ENCODE results near the gene CALCOCO2. TPM values are rescaled to one million over a fixed set of nuclear protein-coding genes. Genes with fewer than 3 reads are reported as not detected.

CALCOCO2 gene
- total RNA-seq, 4 donors from 2014 or later = 157 to 210 (median 183) TPM

DNA sequence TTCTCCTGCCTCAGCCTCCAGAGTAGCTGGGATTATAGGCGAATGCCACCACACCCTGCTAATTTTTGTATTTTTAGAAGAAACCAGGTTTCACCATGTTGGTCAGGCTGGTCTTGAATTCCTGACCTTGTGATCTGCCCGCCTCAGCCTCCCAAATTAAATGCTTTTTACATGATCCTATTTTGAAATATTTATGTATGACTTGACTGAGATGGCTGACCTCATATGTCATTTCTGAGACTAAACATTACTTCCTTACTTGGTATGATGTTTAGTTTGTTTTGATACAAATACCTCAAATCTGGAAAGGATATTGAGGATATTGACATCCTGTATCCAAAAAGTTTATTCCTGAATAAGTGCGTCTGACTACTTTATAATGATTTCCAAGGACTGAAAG is 11.9 kb downstream of the CALCOCO2 start:
- 65% methylated on average over 3 of the region's 3 CpGs for WGBS
- intact Hi-C loops (cut with DNase I) = no loop called here
- peak overlapping the region; percentile 40 to 57 (median 48) for H3K4me3 ChIP-seq
- TF ChIP-seq, protein P1, sequence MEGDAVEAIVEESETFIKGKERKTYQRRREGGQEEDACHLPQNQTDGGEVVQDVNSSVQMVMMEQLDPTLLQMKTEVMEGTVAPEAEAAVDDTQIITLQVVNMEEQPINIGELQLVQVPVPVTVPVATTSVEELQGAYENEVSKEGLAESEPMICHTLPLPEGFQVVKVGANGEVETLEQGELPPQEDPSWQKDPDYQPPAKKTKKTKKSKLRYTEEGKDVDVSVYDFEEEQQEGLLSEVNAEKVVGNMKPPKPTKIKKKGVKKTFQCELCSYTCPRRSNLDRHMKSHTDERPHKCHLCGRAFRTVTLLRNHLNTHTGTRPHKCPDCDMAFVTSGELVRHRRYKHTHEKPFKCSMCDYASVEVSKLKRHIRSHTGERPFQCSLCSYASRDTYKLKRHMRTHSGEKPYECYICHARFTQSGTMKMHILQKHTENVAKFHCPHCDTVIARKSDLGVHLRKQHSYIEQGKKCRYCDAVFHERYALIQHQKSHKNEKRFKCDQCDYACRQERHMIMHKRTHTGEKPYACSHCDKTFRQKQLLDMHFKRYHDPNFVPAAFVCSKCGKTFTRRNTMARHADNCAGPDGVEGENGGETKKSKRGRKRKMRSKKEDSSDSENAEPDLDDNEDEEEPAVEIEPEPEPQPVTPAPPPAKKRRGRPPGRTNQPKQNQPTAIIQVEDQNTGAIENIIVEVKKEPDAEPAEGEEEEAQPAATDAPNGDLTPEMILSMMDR (IDR thresholded peaks at IDR 0.05) = no peak
- no peak for TF ChIP-seq POLR2A (IDR thresholded peaks at IDR 0.05; ENCODE audit: low read depth)
- no peak for TF ChIP-seq POLR2AphosphoS5 (IDR thresholded peaks at IDR 0.05)
- no peak for TF ChIP-seq EP300 (IDR thresholded peaks at IDR 0.05)
- H3K27ac ChIP-seq (replicated peaks in 1 of 4) = peak overlapping the region; percentile 85 to 92 (median 88)
- H3K9me3 ChIP-seq = no peaks in the 10 kb centered on the region
- H3K36me3 ChIP-seq = peaks cover 25 to 55% (median 45%) of the 10 kb centered on the region in 4 donors
- no peak for DNase-seq (ENCODE audit: extremely low spot score)
- H3K27me3 ChIP-seq = no peaks in the 10 kb centered on the region
- H3K4me1 ChIP-seq = peaks cover 55 to 72% (median 69%) of the 10 kb centered on the region in 4 donors

DNA sequence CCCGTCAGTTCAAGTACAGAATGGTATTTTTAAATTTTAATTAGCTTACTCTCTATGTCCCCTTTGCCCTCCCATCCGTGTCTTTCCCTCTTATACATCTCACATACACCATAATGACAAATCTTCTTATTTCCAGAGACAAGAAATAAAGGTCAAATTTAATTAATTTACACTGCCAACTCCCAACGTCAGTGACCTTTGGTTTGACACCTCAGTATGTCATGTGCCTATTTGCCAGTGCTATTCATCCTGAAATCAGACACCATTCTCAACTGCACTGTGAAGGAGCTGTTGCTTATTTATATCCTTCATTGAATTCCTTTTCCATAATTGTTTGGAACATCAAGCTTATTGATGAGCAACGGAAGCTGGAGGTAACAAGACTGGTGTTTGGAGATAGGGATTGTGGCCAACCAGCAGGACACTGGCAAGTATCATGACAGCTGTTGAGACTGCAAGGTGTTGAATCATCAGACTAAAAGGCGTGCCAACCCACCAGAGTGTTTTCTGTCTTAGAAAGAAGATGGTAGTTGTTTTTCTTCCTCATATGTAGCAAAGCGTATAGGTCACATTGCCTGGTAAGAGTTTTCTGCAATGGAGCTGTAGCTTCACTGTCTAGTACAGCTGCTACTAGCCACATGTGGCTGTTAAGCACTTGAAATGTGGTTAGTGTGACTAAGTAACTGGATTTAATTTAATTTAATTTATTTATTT is 12.5 kb downstream of the CALCOCO2 start:
- Histone ChIP-seq H3K27me3 (no peaks in the 10 kb centered on the region), H3K4me3 (peak overlapping the region; percentile 1 to 48 (median 24)), H3K27ac (replicated peaks in 1 of 4) (peak overlapping the region; percentile 85 to 92 (median 88)), H3K4me1 (peaks cover 51 to 66% (median 63%) of the 10 kb centered on the region in 4 donors), H3K9me3 (no peaks in the 10 kb centered on the region), H3K36me3 (peaks cover 31 to 61% (median 49%) of the 10 kb centered on the region in 4 donors)
- DNase-seq (ENCODE audit: extremely low spot score) = no peak
- TF ChIP-seq EP300 (IDR thresholded peaks at IDR 0.05) (no peak), POLR2A (IDR thresholded peaks at IDR 0.05; ENCODE audit: low read depth) (no peak), POLR2AphosphoS5 (IDR thresholded peaks at IDR 0.05) (no peak)
- TF ChIP-seq, protein P1 (IDR thresholded peaks at IDR 0.05) = no peak
- 71% methylated on average over 6 of the region's 6 CpGs for WGBS
- intact Hi-C loops (cut with DNase I) = no loop called here

DNA sequence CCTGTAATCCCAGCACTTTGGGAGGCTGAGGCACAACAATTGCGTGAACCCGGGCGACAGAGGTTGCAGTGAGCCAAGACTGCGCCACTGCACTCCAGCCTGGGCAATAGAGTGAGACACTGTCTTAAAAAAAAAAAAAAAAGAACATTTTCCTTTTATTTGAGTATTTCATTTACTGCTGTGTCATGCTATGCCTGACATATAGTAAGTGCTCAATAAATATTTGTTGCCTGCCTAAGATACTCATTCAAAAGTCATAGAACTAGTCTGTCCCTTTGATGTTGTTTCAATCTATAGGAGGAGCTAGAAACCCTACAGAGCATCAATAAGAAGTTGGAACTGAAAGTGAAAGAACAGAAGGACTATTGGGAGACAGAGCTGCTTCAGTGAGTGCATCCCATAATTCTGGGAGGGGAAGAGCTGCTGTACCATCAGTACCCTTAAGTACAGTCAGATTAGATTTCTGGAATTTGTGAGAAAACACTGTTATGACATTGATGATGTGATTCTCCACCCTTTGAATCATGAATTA is 20.0 kb downstream of the CALCOCO2 start:
- no peak overlapping the region for H3K27ac ChIP-seq (replicated peaks in 1 of 4)
- H3K4me1 ChIP-seq = peaks cover 0 to 8% (median 5%) of the 10 kb centered on the region in 4 donors
- no peaks in the 10 kb centered on the region for H3K27me3 ChIP-seq
- no peak for DNase-seq (ENCODE audit: extremely low spot score)
- 100% methylated on average over 4 of the region's 4 CpGs for WGBS
- H3K4me3 ChIP-seq = no peak overlapping the region
- TF ChIP-seq POLR2A (IDR thresholded peaks at IDR 0.05; ENCODE audit: low read depth) = no peak
- TF ChIP-seq, protein P1 (IDR thresholded peaks at IDR 0.05) = no peak
- TF ChIP-seq POLR2AphosphoS5 (IDR thresholded peaks at IDR 0.05) = no peak
- TF ChIP-seq EP300 (IDR thresholded peaks at IDR 0.05) = no peak
- no peaks in the 10 kb centered on the region for H3K9me3 ChIP-seq
- intact Hi-C loops (cut with DNase I) = loop anchor here (10.0 kb wide), 1 partner anchor 64 kb away; no protein-coding TSS in a partner anchor
- peaks cover 93 to 97% (median 94%) of the 10 kb centered on the region in 4 donors for H3K36me3 ChIP-seq

DNA sequence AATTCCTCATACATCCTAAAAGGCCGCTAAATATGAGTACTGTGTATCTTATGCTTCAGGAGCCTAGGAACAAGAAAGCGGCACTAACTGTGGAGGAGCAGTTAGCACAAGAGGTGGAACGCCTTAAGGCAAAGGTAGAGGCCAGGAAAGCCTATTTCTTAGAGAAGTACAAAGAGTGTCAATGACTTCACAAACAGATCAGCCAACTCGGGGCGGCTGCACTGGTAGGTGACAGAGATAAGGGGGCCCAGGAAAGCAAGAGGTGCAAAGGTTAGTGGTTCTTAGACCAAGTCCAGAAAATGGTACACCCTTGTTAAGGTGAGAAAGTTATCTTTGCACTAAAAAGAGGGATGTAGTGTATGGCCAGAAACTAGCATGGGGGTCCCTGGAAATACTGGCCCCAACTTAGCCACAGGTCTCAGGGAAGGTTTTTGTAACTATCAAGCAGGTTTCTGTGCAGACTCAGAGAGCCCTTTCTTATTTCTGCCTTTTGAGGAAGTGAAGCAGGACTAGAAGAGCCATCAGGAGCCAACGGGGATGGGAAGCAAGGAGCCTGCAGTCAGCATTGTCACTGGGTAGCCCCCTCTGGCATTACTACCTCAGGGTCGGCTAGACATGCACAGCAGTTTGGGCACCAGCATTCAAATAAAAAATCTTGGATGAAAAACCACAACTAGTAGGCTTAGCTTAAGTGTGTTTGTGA is 24.1 kb downstream of the CALCOCO2 start:
- no peaks in the 10 kb centered on the region for H3K4me1 ChIP-seq
- no peak overlapping the region for H3K27ac ChIP-seq (replicated peaks in 1 of 4)
- H3K27me3 ChIP-seq = no peaks in the 10 kb centered on the region
- H3K4me3 ChIP-seq = no peak overlapping the region
- intact Hi-C loops (cut with DNase I) = loop anchor here (10.0 kb wide), 1 partner anchor 60 kb away; no protein-coding TSS in a partner anchor
- H3K9me3 ChIP-seq = no peaks in the 10 kb centered on the region
- WGBS = 83% methylated on average over 7 of the region's 7 CpGs
- DNase-seq (ENCODE audit: extremely low spot score) = no peak
- TF ChIP-seq POLR2A (IDR thresholded peaks at IDR 0.05; ENCODE audit: low read depth) (no peak), POLR2AphosphoS5 (IDR thresholded peaks at IDR 0.05) (no peak), EP300 (IDR thresholded peaks at IDR 0.05) (no peak)
- TF ChIP-seq, protein P1 (IDR thresholded peaks at IDR 0.05) = no peak
- peaks cover 88 to 98% (median 96%) of the 10 kb centered on the region in 4 donors for H3K36me3 ChIP-seq
